GM21529 (cell line): ENCODE measurements around the gene D2HGDH.
A peak's percentile ranks its signal among the peaks of the same experiment; 100 is the strongest.

ENCODE experiments used
- ATAC-seq: cut with Tn5 transposase; IDR thresholded peaks from one replicate; pipeline ENCODE4 v1.9.1; 2021; ENCODE audit not compliant: unreplicated experiment

D2HGDH gene

GRCh38 chr2:241734467-241735208 lies at the start of gene D2HGDH:
D2HGDH (plus strand) TSS chr2:241734630; CDS start chr2:241735225, 595 bp downstream.
- ATAC-seq: peak; percentile 77

- ATAC-seq: peak; percentile 5
Observed at GRCh38 chr2:241686324-241686649, 48.1 kb upstream of the D2HGDH start.

- ATAC-seq: peak; percentile 94
Observed at GRCh38 chr2:241686650-241687425, 47.6 kb upstream of the D2HGDH start, which contains the start of gene DTYMK. DTYMK (minus strand) TSS chr2:241686815; CDS start chr2:241686783, 32 bp downstream.

GRCh38 chr2:241689306-241689705 lies 45.1 kb upstream of the D2HGDH start:
- no peak for ATAC-seq

- ATAC-seq: no peak
Observed at GRCh38 chr2:241690202-241690717, 44.2 kb upstream of the D2HGDH start.

- no peak for ATAC-seq
Observed at GRCh38 chr2:241692448-241692847, 42.0 kb upstream of the D2HGDH start.

- ATAC-seq: no peak
Observed at GRCh38 chr2:241695651-241696050, 38.8 kb upstream of the D2HGDH start.

- no peak for ATAC-seq
Observed at GRCh38 chr2:241701149-241701398, 33.4 kb upstream of the D2HGDH start.

- ATAC-seq: peak; percentile 53
Observed at GRCh38 chr2:241701399-241702154, 32.9 kb upstream of the D2HGDH start, which contains the start of gene ING5. ING5 (plus strand) TSS chr2:241702039; CDS start chr2:241702066, 27 bp downstream.

GRCh38 chr2:241702155-241703031 lies 32.0 kb upstream of the D2HGDH start:
- ATAC-seq: peak; percentile 69

- no peak for ATAC-seq
Observed at GRCh38 chr2:241703032-241703604, 31.3 kb upstream of the D2HGDH start.

- no peak for ATAC-seq
Observed at GRCh38 chr2:241706537-241706936, 27.9 kb upstream of the D2HGDH start.

- no peak for ATAC-seq
Observed at GRCh38 chr2:241708879-241709278, 25.6 kb upstream of the D2HGDH start.

GRCh38 chr2:241719093-241719492 lies 15.3 kb upstream of the D2HGDH start:
- no peak for ATAC-seq

GRCh38 chr2:241720099-241720498 lies 14.3 kb upstream of the D2HGDH start:
- ATAC-seq: no peak

GRCh38 chr2:241720560-241720959 lies 13.9 kb upstream of the D2HGDH start:
- no peak for ATAC-seq

GRCh38 chr2:241721852-241722251 lies 12.6 kb upstream of the D2HGDH start:
- no peak for ATAC-seq

GRCh38 chr2:241722896-241723454 lies 11.5 kb upstream of the D2HGDH start:
- ATAC-seq: no peak

GRCh38 chr2:241724259-241724974 lies 10.0 kb upstream of the D2HGDH start:
- no peak for ATAC-seq
